Suprapubic skin (tissue), 4 donors: Measurements from ENCODE around the gene FXYD4. TPM values are rescaled to one million over a fixed set of nuclear protein-coding genes. Genes with fewer than 3 reads are reported as not detected.
"Not testable (repeated sequence)": the region's sequence is repeated elsewhere in the genome, so short reads cannot be mapped to it uniquely, and the experiment has no call there.

Experiments
- DNase-seq, 2 donors: peaks; one replicate each; pipeline ENCODE4 v3.0.0-alpha.2; 2019; ENCODE audit warnings: low spot score in 2 of 2
- H3K27ac ChIP-seq: fragments of 200-600 bp; sonication (generic); one replicate; pipeline ENCODE4 v1.5.1; 2019
- H3K27me3 ChIP-seq: fragments of 200-600 bp; sonication (generic); one replicate; pipeline ENCODE4 v1.5.1; 2019
- H3K36me3 ChIP-seq: fragments of 200-600 bp; sonication (generic); one replicate; pipeline ENCODE4 v1.5.1; 2019
- H3K4me1 ChIP-seq: fragments of 200-600 bp; sonication (generic); one replicate; pipeline ENCODE4 v1.5.1; 2019
- H3K4me3 ChIP-seq: fragments of 200-600 bp; sonication (generic); one replicate; pipeline ENCODE4 v1.5.1; 2019; ENCODE audit warnings: mild to moderate bottlenecking
- H3K9me3 ChIP-seq: fragments of 200-600 bp; sonication (generic); one replicate; pipeline ENCODE4 v1.5.1; 2019
- EP300 ChIP-seq: sonication (generic); formaldehyde crosslinking; IDR thresholded peaks from one replicate; pipeline ENCODE4 v1.6.1; 2017; ENCODE audit warnings: antibody characterized with exemption
- POLR2A ChIP-seq, 2 donors: fragments of 450-650 bp; IDR thresholded peaks; one replicate each; pipeline ENCODE4 v1.6.1; 2017; ENCODE audit warnings: antibody characterized with exemption in 2 of 2, mild to moderate bottlenecking in 2 of 2, moderate library complexity in 2 of 2
- POLR2AphosphoS5 ChIP-seq, 3 donors: sonication (generic); formaldehyde crosslinking; IDR thresholded peaks; one replicate each; pipeline ENCODE4 v1.6.1; 2017; ENCODE audit warnings: antibody characterized with exemption in 3 of 3
- WGBS: methylation state at CpG from one replicate; pipeline ENCODE4 v1.1.5; 2018; 5-methylcytosine and 5-hydroxymethylcytosine counted together
- total RNA-seq, 4 donors: library from RNA; depleted of rRNA; stranded (reverse); fragments of >200 nt; gene quantifications; one replicate each; pipeline ENCODE4 v1.1.0, GENCODE V29; 2016
- TF ChIP-seq, protein P1 (sequence below), 2 donors: fragments of 200-600 bp in 1 of 2; fragments of 450-650 bp in 1 of 2; sonication (generic) in 1 of 2; IDR thresholded peaks; one replicate each; pipeline ENCODE4 v1.5.1; 2016 to 2019; ENCODE audit warnings: antibody characterized with exemption in 2 of 2, mild to moderate bottlenecking in 1 of 2, moderate library complexity in 1 of 2

The FXYD4 gene
- total RNA-seq, 4 donors from 2014 or later: not detected

DNA sequence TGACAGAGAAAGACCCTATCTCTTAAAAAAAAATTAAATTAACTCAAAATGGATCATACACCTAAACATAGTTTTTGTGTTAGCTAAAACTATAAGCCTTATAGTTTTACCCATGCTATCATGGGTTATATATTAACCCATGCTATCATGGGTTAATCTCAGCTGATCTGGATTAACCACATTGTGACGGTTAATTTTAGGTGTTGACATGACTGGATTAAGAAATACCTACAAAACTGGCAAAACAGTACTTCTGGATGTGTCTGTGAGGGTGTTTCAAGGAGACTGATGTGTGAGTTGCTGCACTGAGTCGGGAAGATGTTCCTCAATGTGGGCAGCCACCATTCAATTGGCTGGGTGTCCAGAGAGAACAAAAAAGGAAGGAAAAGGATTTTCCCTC, 44.3 kb upstream of the FXYD4 start:
- no peak for DNase-seq
- H3K4me1 ChIP-seq: peaks cover 6% of the 10 kb centered on the region

DNA sequence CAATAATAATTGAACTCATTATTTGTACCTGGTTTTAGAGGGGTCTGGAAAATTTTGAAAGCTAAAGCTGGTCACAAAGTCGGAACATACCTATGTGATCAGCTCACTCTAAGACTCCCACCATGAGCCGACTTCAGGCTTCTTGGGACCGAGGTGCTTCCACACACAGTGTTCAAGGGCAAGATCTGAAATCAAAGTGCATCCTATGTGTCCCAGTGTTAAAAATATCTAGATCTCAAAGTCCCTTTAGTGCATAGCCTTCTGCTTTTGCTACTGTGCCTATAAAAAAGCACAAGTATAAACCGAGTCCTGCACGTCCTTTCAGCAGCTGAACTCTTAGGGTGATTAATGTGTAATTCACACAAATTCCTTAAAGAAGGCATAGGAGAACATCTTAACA, 43.5 kb upstream of the FXYD4 start:
- Histone ChIP-seq H3K27ac (no peak overlapping the region), H3K4me1 (peaks cover under 1% of the 10 kb centered on the region), H3K4me3 (no peak overlapping the region), H3K36me3 (no peaks in the 10 kb centered on the region), H3K27me3 (peaks cover 8% of the 10 kb centered on the region), H3K9me3 (no peaks in the 10 kb centered on the region)
- no peak for DNase-seq
- TF ChIP-seq EP300: no peak
- TF ChIP-seq POLR2AphosphoS5 (IDR thresholded peaks at IDR 0.05): no peak
- TF ChIP-seq, protein P1, sequence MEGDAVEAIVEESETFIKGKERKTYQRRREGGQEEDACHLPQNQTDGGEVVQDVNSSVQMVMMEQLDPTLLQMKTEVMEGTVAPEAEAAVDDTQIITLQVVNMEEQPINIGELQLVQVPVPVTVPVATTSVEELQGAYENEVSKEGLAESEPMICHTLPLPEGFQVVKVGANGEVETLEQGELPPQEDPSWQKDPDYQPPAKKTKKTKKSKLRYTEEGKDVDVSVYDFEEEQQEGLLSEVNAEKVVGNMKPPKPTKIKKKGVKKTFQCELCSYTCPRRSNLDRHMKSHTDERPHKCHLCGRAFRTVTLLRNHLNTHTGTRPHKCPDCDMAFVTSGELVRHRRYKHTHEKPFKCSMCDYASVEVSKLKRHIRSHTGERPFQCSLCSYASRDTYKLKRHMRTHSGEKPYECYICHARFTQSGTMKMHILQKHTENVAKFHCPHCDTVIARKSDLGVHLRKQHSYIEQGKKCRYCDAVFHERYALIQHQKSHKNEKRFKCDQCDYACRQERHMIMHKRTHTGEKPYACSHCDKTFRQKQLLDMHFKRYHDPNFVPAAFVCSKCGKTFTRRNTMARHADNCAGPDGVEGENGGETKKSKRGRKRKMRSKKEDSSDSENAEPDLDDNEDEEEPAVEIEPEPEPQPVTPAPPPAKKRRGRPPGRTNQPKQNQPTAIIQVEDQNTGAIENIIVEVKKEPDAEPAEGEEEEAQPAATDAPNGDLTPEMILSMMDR (IDR thresholded peaks at IDR 0.05): no peak
- 82% methylated on average over 5 of the region's 5 CpGs for WGBS

More for the DNA sequence above, 44.3 kb upstream of the FXYD4 start:
- 53% methylated on average over 2 of the region's 2 CpGs for WGBS
- H3K36me3 ChIP-seq: no peaks in the 10 kb centered on the region
- H3K27ac ChIP-seq: no peak overlapping the region
- no peak for TF ChIP-seq EP300
- TF ChIP-seq POLR2AphosphoS5 (IDR thresholded peaks at IDR 0.05): no peak
- TF ChIP-seq, protein P1 (IDR thresholded peaks at IDR 0.05): no peak
- no peak for TF ChIP-seq POLR2A (IDR thresholded peaks at IDR 0.05)
- H3K27me3 ChIP-seq: peaks cover 13% of the 10 kb centered on the region
- no peak overlapping the region for H3K4me3 ChIP-seq
- H3K9me3 ChIP-seq: no peaks in the 10 kb centered on the region

DNA sequence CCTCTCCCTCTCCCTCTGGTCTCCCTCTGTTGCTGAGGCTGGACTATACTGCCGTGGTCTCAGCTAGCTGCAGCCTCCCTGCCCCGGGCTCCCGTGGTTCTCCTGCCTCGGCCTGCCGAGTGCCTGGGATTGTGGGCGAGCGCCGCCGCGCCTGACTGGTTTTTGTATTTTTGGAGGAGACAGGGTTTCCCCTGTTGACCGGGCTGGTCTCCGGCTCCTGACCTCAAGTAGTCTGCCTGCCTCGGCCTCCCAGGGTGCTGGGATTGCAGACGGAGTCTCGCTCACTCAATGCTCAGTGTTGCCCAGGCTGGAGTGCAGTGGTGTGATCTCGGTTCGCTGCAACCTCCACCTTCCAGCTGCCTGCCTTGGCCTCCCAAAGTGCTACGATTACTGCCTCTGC, 42.6 kb upstream of the FXYD4 start:
- 92% methylated on average over 12 of the region's 18 CpGs for WGBS

DNA sequence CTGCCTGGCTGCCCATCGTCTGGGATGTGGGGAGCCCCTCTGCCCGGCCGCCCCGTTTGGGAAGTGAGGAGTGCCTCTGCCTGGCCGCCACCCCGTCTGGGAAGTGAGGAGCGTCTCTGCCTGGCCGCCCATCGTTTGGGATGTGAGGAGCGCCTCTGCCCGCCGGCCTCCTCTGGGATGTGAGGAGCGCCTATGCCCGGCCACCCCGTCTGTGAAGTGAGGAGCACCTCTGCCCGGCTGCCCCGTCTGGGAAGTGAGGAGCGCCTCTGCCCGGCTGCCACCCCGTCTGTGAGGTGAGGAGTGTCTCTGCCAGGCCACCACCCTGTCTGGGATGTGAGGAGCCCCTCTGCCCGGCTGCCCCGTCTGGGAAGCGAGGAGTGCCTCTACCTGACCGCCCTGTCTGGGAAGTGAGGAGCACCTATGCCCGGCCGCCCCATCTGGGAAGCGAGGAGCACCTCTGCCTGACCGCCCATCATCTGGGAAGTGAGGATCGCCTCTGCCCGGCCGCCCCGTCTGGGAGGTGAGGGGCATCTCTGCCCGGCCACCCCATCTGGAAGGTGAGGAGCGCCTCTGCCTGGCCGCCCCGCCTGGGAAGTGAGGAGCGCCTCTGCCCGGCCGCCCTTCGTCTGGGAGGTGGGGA, 42.1 kb upstream of the FXYD4 start:
- not testable (repeated sequence) for H3K9me3 ChIP-seq, DNase-seq, H3K27ac ChIP-seq, H3K4me1 ChIP-seq, H3K27me3 ChIP-seq, H3K36me3 ChIP-seq, H3K4me3 ChIP-seq
- 95% methylated on average over 4 of the region's 40 CpGs for WGBS

More for the DNA sequence above, 42.6 kb upstream of the FXYD4 start:
- not testable (repeated sequence) for H3K27ac ChIP-seq, DNase-seq, H3K4me3 ChIP-seq, H3K27me3 ChIP-seq, H3K36me3 ChIP-seq, H3K4me1 ChIP-seq, H3K9me3 ChIP-seq

DNA sequence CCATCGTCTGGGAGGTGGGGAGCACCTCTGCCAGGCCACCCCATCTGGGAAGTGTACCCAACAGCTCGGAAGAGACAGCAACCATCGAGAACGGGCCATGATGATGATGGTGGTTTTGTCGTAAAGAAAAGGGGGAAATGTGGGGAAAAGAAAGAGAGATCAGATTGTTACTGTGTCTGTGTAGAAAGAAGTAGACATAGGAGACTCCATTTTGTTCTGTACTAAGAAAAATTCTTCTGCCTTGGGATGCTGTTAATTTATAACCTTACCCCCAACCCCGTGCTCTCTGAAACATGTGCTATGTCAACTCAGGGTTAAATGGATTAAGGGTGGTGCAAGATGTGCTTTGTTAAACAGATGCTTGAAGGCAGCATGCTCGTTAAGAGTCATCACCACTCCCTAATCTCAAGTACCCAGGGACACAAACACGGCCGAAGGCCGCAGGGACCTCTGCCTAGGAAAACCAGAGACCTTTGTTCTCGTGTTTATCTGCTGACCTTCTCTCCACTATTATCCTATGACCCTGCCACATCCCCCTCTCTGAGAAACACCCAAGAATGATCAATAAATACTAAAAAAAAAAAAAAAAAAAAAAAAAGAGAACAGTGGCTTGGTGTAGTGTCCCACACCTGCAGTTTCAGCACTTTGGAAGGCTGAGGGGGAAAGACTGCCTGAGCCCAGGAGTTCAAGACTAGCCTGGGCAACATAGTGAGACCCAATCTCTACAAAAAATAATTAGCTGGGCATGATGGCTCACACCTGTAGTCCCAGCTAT, 41.2 kb upstream of the FXYD4 start:
- not testable (repeated sequence) for DNase-seq, H3K4me1 ChIP-seq, H3K27me3 ChIP-seq, H3K27ac ChIP-seq, H3K9me3 ChIP-seq, H3K36me3 ChIP-seq, H3K4me3 ChIP-seq
- WGBS: 76% methylated on average over 6 of the region's 11 CpGs

DNA sequence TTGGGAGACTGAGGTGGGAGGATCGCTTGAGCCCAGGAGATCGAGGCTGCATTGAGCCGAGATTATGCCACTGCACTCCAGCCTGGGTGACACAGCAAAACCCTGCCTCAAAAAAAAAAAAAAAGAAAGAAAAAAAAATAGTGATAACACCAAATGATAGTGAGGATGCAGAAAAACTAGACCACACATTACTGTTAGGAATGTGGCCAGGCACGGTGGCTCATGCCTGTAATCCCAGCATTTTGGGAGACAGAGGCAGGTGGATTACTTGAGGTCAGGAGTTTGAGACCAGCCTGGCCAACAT, 40.7 kb upstream of the FXYD4 start:
- not testable (repeated sequence) for H3K4me1 ChIP-seq, H3K27ac ChIP-seq, H3K36me3 ChIP-seq, DNase-seq, H3K9me3 ChIP-seq, H3K4me3 ChIP-seq, H3K27me3 ChIP-seq
- 87% methylated on average over 4 of the region's 4 CpGs for WGBS

DNA sequence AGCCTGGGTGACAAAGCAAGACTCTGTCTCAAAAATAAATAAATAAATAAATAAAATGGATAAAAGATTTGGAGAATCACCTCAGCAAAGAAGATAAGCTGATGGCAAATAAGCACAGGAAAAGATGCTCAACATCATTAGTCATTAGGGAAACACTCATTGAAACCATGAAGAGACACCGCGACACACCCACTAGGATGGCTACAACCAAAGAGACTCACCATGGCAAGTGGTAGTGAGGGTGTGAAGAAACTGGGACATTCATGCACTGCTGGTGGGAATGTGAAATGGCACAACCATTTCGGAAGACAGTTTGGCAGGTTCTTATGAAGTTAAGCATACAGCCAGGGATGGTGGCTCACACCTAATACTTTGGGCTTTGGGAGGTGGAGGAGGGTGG, 37.8 kb upstream of the FXYD4 start:
- WGBS: 90% methylated on average over 3 of the region's 3 CpGs
- H3K36me3 ChIP-seq: no peaks in the 10 kb centered on the region
- no peak for DNase-seq
- no peak overlapping the region for H3K27ac ChIP-seq
- no peak overlapping the region for H3K4me3 ChIP-seq
- TF ChIP-seq POLR2AphosphoS5 (IDR thresholded peaks at IDR 0.05) (no peak), EP300 (no peak), POLR2A (IDR thresholded peaks at IDR 0.05) (no peak)
- TF ChIP-seq, protein P1 (IDR thresholded peaks at IDR 0.05): no peak
- H3K4me1 ChIP-seq: no peaks in the 10 kb centered on the region
- peaks cover 7% of the 10 kb centered on the region for H3K27me3 ChIP-seq
- H3K9me3 ChIP-seq: no peaks in the 10 kb centered on the region
